ENCODE data around the gene PKD2L1. TPM values are rescaled to one million over a fixed set of nuclear protein-coding genes. Genes with fewer than 3 reads are reported as not detected.
"Not testable (repeated sequence)": the region's sequence is repeated elsewhere in the genome, so short reads cannot be mapped to it uniquely, and the experiment has no call there.

PKD2L1 gene
- not detected for total RNA-seq

GRCh38 chr10:100330079-100330478 lies at the start of gene PKD2L1:
Gene PKD2L1 (minus strand): TSS chr10:100330228. CDS start chr10:100330103, 125 bp downstream.
- intact Hi-C loops (cut with DNase I), result loop anchor here (10.0 kb wide), 1 partner anchor 195 kb away; the partner anchor contains the start of gene NDUFB8
- no peak for ATAC-seq

GRCh38 chr10:100377830-100378229 lies 47.8 kb upstream of the PKD2L1 start:
- intact Hi-C loops (cut with DNase I), result no loop called here
- no peak for DNase-seq (ENCODE audit: low spot score)
- ATAC-seq, result no peak

More at GRCh38 chr10:100330079-100330478, at the start of gene PKD2L1:
- DNase-seq (ENCODE audit: low spot score), result no peak

- DNase-seq (ENCODE audit: low spot score); intact Hi-C loops (cut with DNase I); ATAC-seq: not testable (repeated sequence)
These were observed 46.6 kb upstream of the PKD2L1 start for GRCh38 chr10:100376656-100377055.

GRCh38 chr10:100374677-100375353 lies 44.8 kb upstream of the PKD2L1 start:
- intact Hi-C loops (cut with DNase I), result not testable (repeated sequence)

GRCh38 chr10:100374200-100374655 lies 44.2 kb upstream of the PKD2L1 start:
- ATAC-seq, result no peak
- intact Hi-C loops (cut with DNase I), result no loop called here

More at GRCh38 chr10:100374677-100375353, 44.8 kb upstream of the PKD2L1 start:
- not testable (repeated sequence) for DNase-seq (ENCODE audit: low spot score); ATAC-seq

GRCh38 chr10:100373298-100374199 lies 43.5 kb upstream of the PKD2L1 start:
- intact Hi-C loops (cut with DNase I), result no loop called here
- DNase-seq (ENCODE audit: low spot score) (peak; percentile 97), ATAC-seq (peak; percentile 97)

More at GRCh38 chr10:100374200-100374655, 44.2 kb upstream of the PKD2L1 start:
- no peak for DNase-seq (ENCODE audit: low spot score)

- no peak for ATAC-seq
- intact Hi-C loops (cut with DNase I), result no loop called here
- no peak for DNase-seq (ENCODE audit: low spot score)
These were observed 42.6 kb upstream of the PKD2L1 start for GRCh38 chr10:100372415-100373297.

GRCh38 chr10:100371482-100372027 lies 41.5 kb upstream of the PKD2L1 start:
- ATAC-seq (no peak), DNase-seq (ENCODE audit: low spot score) (no peak)
- intact Hi-C loops (cut with DNase I), result no loop called here

GRCh38 chr10:100370714-100371481 lies 40.9 kb upstream of the PKD2L1 start:
- intact Hi-C loops (cut with DNase I), result no loop called here
- DNase-seq (ENCODE audit: low spot score), result peak; percentile 92
- peak; percentile 75 for ATAC-seq

GRCh38 chr10:100368721-100369120 lies 38.7 kb upstream of the PKD2L1 start:
- intact Hi-C loops (cut with DNase I), result no loop called here
- DNase-seq (ENCODE audit: low spot score) (no peak), ATAC-seq (no peak)

GRCh38 chr10:100364735-100365391 lies 34.8 kb upstream of the PKD2L1 start:
- intact Hi-C loops (cut with DNase I), result no loop called here
- ATAC-seq (peak; percentile 72), DNase-seq (ENCODE audit: low spot score) (peak; percentile 77)

- no peak for DNase-seq (ENCODE audit: low spot score)
- ATAC-seq, result no peak
These were observed 34.1 kb upstream of the PKD2L1 start for GRCh38 chr10:100364175-100364574.

GRCh38 chr10:100362570-100363496 lies 32.8 kb upstream of the PKD2L1 start:
- intact Hi-C loops (cut with DNase I), result no loop called here
- DNase-seq (ENCODE audit: low spot score) (no peak), ATAC-seq (peak; percentile 19)

More at GRCh38 chr10:100364175-100364574, 34.1 kb upstream of the PKD2L1 start:
- intact Hi-C loops (cut with DNase I), result no loop called here

GRCh38 chr10:100360234-100360633 lies 30.2 kb upstream of the PKD2L1 start:
- ATAC-seq (no peak), DNase-seq (ENCODE audit: low spot score) (no peak)
- intact Hi-C loops (cut with DNase I), result no loop called here

- no peak for DNase-seq (ENCODE audit: low spot score)
- intact Hi-C loops (cut with DNase I), result no loop called here
- ATAC-seq, result peak; percentile 39
These were observed 29.6 kb upstream of the PKD2L1 start for GRCh38 chr10:100359529-100360150.

- ATAC-seq (no peak), DNase-seq (ENCODE audit: low spot score) (no peak)
- intact Hi-C loops (cut with DNase I), result no loop called here
These were observed 29.0 kb upstream of the PKD2L1 start for GRCh38 chr10:100359030-100359432.

Data from sciatic nerve (tissue), 2 donors.